NCI-H460 (cell line): Measurements from ENCODE around the gene CD244. TPM values are rescaled to one million over a fixed set of nuclear protein-coding genes. Genes with fewer than 3 reads are reported as not detected.

Experiments used
- DNase-seq: peaks from one replicate; pipeline ENCODE4 v3.0.0-alpha.2; 2016; ENCODE audit warnings: low read depth; ENCODE audit errors: extremely low read depth
- total RNA-seq: library from RNA; depleted of rRNA; stranded (reverse); fragments of >200 nt; shearing (Covaris generic); gene quantifications from 2 replicates; pipeline ENCODE4 v1.2.3, GENCODE V29; 2014

The CD244 gene
- total RNA-seq, 1 experiment from 2014 or later = not detected

DNA sequence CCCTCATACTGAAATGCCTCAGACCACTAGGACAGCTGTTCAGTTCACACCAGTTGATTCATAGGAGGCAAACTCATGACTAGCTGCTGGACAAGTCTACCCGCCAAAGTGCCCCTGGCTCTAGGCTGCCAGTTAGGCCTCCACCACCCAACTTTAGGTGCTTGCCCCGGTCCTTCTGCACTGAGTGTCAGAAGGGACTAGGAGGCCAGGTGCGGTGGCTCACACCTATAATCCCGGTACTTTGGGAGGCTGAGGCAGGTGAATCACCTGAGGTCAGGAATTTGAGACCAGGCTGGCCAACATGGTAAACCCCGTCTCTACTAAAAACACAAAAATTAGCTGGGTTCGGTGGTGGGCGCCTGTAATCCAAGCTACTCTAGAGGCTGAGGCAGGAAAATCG lies 47.8 kb downstream of the CD244 start:
- DNase-seq = no peak

DNA sequence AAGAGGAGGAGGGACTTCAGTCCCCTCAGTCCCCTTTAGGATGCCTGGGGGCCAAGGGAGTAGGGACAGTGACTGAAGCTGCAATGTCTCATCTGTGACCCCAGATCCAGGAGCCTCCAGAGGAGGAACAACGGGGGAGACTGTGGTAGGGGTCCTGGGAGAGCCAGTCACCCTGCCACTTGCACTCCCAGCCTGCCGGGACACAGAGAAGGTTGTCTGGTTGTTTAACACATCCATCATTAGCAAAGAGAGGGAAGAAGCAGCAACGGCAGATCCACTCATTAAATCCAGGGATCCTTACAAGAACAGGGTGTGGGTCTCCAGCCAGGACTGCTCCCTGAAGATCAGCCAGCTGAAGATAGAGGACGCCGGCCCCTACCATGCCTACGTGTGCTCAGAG lies 48.4 kb downstream of the CD244 start:
- DNase-seq = no peak

DNA sequence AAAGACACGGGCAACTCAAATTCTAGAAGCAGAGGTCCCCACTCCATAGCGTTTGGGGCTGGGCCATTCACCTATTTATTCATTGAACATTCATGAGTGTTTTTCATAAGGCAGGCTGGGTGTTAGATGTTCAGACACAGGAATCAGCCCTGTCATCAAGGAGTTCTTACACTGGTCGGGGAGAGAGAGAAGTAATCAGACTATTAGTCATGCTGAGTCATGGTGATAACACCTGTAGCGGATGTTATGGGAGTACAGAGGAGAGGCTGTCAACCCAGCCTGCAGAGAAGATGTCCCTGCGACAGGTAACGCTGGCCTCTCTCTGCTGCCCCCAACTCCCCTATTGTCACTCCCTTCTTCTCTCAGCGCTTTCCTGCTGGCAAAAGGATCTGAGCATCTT lies 49.5 kb downstream of the CD244 start:
- DNase-seq = peak; percentile 33

DNA sequence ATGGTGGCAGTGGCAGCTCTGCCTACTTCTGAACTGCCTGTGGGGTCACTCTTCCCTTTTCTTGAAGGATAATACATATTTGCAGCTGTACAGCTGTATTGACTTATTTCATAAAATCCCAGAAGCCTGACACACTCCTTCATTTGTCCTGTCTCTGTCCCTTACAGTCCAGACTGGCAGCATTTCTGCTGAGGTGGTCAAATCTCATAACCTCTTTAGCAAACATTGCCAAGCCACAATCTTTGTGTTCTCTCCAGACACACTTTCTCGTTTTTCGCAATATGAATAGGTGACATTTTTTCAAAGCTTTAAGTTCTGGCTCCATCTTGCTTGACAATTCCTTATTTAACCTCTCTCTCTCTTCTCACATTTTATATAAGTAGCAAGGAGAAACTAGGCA lies 51.5 kb downstream of the CD244 start:
- DNase-seq = no peak

DNA sequence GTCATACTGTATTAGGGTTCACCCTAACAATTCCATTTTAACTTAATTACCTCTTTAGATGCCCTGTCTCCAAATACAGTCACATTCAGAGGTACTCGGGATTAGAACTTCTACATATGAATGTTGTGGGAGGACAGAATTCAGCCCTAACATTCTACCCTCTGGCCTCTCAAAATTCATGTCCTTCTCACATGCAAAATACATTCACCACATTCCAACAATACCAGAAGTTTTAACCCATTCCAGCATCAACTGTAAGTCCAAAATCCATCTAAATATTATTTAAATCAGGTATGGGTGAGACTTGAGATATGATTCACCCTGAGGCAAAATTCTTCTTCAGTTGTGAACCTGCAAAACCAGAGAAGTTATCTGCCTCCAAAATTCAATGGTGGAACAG lies 52.2 kb downstream of the CD244 start:
- no peak for DNase-seq

DNA sequence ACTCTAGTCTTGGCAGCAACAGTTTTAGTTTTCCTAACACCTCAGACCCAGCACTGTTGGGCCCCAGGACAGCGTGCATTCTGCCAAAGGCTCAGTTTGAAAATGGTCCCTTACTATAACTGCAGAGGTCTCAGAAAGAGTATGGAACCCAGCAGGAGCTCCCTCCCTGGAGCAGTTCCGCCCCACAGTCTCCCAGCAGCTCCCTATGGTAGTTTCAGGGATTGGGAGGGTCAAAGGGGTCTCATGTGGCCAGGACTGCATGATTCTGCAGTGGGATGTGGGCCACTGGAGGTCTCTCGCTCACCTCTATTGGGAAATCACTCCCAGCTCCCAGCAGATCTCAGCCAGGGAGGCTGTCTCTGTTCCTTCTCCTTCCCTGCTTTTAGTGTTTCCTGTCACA lies 54.4 kb downstream of the CD244 start:
- DNase-seq = no peak

DNA sequence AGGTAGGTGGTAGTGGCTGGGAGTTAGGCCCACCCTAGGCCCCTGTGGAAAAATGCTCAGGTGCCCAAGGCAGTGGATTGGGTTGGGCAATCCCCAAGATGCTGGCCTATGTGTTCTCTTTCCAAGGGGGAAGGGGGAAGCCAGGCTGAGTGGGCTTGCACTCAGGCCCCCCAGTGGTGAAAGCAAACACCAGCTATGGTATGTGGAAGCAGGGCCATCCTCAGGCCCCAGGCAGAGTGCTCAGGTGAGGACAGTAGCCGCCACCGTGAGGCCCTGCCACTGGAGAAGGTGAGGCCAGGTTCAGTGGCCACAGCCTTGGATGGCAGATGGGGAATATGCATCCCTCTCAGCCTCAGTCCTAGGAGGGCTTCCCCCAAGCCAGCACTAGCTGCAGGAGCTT lies 54.9 kb downstream of the CD244 start:
- no peak for DNase-seq

DNA sequence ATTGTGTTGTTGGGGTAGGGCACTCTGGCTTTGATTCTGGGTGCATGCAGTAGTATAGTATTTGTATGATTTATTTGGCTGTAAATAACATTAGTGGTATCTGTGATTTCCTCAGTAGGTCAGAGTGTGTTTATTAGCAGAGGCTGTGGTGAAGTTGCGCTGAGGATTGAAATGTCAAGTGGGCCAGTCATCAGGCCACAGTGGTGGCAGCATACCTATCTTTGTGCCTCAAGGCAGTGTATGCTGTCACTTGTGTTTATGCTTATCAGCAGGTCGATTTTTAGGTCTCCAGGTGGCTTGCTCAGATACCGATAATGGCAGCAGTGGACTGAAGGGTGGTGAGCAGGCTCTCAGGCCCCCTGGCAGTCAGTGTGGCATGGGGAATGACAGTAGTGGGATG lies 55.4 kb downstream of the CD244 start:
- no peak for DNase-seq

DNA sequence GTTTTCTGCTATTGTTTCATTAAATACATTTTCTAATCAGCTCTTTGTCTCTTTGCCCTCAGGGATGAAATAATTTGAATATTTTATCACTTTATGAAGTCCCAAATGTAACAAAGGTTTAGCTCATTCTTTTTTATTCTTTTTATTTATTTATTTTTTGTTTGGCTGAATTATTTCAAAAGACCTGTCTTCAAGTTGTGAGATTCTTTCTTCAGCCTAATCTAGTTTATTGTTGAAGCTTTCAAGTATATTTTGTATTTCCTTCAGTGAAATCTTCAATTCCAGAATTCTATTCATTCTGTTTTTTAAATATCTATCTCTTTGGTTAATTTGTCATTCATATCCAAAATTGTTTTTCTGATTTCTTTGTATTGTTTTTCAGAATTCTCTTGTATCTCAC lies 55.9 kb downstream of the CD244 start:
- DNase-seq = no peak

DNA sequence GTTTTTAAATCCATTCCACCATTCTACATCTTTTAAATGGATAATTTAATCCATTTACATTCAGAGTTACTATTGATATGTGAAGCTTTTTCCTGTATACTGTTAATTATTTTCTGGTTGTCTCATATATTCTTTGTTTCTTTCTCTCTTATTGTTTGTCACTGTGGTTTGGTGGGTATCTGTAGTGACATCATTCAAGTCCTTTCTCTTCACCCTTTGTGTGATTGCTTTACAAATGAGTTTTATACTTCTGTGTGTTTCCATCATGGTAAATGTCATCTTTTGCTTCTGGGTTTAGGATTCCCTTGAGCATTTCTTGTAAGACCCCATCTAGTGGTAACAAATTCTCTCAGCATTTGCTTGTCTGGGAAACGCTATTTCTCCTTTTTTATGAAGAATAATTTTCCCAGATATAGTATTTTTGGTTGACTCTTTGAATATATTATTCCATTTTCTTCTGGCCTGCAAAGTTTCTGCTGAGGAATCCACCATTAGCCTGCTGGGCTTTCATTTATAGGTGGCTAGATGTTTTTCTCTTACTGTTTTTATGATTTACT lies 56.5 kb downstream of the CD244 start:
- no peak for DNase-seq

DNA sequence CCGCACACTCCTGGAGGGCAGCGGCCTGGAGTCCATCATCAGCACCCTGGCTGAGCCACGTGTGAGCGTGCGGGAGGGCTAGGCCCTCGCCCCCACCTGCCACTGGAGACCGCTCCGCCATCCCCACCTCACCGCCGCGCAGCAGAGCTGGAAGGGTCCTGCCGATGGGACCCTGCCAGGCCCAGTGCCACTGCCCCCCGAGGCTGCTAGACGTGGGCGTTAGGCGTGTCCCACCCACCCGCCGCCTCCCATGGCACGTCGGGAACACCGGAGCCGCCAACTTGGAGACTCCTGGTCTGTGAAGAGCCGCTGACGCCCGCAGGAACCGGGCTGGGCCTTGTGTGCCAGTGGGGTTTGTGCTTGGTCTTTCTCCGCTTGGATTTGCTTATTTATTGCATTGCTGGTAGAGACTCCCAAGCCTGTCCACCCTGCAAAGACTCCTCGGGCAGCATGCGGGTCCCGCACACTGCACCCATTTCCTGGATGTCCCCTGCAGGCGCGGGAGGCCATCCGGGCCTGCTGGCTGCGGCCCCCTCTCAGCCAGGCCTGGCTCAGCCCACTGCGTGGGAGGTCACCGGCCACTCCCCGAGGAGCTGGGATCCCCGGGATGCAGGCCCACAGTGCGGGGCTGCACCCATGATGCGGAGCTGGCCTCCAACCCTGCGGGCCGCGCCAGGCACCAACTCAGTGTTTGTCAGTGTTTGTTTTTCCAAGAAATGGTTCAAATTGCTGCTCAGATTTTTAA lies 60.7 kb downstream of the CD244 start:
- DNase-seq = no peak

DNA sequence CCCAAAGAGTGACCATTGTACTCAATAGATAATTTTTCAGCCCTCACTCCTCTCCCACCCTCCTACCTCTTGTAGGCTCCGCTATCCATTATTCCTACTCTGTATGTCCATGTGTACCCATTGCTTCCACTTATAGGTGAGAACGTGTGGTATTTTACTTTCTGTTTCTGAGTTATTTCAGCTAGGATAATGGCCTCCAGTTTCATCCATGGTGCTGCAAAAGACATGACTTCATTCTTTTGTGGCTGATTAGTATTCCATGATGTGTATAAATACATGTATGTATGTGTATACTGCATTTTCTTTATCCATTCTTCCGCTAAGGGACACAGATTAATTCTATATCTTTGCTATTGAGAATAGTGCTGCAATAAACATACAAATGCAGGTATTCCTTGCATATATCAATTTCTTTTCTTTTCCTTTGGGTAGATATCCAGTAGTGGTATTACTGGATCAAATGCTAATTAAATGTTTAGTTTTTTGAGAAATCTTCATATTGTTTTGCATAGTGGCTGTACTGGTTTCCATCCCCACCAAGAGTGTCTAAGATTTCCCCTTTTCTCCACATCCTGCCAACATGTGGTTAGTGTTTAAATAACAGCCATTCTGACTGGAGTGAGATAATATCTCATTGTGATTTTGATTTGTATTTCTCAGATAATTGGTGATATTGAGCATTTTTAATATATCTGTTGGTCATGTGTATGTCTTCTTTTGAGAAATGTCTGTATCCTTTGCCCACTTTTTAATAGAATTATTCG lies 61.9 kb downstream of the CD244 start:
- DNase-seq = no peak

DNA sequence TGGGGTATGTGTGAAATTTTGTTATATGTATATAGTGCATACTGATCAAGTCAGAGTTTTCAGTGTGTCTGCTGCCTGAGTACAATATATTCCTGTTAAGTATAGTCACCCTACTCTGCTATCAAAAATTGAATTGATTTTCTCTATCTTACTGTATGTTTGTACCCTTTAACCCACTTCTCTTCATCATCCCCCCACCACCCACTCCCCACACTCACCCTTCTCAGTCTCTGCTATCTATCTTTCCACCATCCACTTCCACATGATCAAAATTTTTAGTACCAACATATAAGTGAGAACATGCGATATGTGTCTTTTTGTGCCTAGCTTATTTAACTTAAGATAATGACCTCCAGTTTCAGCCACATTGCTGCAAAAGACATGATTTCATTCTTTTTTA lies 62.5 kb downstream of the CD244 start:
- no peak for DNase-seq

DNA sequence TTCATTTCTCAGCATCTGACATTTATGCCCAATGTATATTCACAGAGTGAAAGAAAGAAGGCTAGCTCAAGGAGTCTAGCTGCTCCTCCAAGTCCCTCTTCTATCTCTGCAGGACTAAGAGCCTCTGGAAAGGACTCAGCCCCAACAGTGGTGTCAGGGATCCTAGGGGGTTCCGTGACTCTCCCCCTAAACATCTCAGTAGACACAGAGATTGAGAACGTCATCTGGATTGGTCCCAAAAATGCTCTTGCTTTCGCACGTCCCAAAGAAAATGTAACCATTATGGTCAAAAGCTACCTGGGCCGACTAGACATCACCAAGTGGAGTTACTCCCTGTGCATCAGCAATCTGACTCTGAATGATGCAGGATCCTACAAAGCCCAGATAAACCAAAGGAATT lies 63.0 kb downstream of the CD244 start:
- no peak for DNase-seq

DNA sequence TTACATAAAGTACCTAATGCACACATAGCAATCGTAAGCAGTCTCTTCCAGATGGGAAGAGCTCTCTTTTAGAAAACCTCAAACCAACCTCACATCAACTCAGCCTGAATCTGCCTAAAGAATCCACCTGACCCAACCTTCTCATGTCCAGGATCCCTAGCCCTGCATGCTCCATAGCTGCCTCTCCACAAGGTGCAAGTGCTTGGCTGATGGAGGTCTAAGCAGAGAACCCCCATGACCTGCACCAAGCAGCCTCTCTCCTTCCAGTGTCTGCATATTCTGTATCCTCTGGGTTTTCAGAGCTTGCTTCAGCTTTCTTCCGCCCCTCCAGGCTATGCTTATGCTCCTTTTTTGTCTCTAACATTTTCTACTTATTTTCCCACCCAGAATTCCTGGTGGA lies 64.2 kb downstream of the CD244 start:
- DNase-seq = no peak

DNA sequence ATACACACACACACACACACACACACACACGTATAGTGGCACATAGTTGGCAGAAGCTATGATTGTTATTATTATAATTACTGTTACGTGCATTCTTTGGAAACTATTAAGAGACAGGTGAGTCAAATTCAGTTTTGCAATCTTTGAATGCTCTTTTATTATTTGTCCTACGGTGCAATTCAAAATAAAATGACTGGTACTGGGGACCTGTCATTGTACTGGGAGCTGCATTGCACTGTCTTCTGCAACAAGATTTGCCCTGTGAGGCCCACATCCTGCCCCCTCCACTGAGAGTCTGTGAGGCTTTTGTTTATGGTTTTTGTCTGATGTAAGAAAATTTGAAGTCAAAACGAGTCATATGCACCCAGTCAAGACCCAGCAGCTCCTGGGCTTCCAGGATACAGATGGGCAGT lies 64.8 kb downstream of the CD244 start:
- no peak for DNase-seq

DNA sequence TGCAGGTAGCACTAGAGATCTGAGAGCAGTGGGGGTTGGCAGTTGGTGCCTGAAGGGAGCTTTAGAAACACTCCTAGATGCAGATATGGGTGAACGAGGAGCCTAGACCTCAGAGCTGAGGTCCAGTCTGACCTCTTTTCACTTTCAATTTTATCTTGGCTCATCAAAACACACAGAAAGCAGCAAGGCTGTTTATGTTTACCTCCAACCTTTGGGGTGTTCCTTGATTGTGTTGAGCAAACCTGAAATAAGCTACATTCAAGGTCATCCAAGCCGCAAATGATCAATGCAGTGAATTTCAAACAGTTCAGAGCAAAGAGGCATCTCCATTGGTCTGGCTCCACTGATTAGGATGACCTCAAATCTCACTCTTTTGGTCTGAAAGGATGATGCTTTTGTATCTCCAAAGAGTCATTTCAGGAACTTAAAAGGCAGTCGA lies 65.4 kb downstream of the CD244 start:
- no peak for DNase-seq

DNA sequence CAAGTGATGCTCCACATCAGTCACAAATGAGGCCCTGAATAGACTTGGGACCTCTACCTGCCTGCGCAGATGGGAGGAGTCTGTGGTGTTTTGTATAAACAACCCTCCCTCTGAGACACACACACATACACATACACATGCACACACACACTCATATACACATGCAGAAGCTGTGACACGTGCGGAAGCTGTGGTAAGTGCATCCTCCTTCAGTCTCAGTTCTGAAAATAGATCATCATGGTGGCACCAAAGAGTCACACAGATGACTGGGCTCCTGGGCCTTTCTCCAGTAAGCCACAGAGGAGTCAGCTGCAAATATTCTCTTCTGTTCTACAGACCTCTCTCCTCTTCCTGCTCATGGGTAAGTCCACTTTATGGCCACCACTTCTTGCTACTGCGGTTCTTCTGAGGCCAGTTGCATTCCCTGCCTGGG lies 66.7 kb downstream of the CD244 start, which contains the start of gene LY9:
Gene LY9 (plus strand): TSS at position 224 of the 433 bp plus-strand sequence. CDS start 14 bp downstream, at position 238.
- no peak for DNase-seq

DNA sequence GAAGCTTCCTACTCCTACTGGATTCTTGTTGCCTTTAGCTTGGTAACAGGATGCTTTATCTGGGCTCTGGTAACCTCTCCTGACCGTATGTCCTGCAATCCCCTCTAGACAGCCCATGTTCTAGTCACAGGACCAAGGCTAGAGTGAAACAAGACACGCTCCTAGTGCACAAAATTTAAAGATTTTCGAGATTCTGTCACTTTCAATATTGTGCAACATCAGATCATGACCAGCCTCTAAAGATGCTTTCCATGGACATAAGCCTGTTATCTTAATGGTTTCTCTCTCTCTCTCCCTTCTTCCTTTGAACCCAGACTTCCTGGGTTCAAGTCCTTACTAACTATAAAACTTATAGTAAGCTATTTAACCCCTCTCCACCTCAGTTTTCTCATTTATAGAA lies 68.3 kb downstream of the CD244 start:
- DNase-seq = no peak

DNA sequence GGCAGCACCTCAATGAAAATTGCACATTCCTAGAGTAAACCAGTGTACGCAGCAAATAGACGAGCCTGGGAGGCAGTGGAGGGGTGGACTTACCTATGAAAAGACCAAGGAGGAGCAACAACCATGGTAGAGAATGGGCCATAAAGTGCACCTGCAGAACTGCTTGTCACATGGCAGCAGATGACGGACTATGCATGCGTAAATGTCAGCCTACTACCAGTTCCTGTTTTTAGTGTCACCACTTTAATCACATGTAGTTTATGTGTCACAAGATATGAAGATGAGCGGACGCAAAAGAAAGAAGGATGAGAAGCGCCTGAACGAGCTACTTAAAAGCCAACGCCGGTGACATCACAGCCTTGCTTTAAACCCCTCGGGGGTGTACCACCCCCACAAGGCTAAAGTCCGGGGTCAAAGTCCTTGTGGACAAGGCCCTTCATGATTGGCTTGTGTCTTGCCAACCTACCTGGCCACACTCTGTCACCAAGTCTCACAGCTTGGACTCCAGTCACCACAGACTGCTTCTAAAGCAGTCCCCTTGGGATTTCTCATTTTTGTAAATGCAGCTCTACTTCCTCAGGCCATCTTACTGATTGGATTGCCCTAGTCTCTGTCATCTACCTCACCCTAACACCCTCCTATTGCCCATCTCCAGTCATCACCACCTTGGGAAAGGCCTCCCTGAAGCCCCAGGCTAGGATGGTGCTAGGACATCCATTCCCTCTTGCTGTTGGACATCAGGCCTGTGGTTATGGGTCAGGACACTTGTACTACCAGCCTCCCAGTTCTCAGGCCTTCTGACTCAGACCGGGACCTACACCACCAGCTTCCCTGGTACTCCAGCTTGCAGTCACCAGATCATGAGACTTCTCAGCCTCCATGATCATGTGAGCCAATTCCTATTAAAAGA lies 72.7 kb downstream of the CD244 start:
- DNase-seq = no peak
